ENCODE measurements around the gene FOXL2. TPM values are rescaled to one million over a fixed set of nuclear protein-coding genes. Genes with fewer than 3 reads are reported as not detected.

FOXL2 gene
- total and polyA plus RNA-seq, 10 of the 15 experiments (the other 5 are each of a cell fraction or from before 2014, with no cell fraction given) = not detected

DNA sequence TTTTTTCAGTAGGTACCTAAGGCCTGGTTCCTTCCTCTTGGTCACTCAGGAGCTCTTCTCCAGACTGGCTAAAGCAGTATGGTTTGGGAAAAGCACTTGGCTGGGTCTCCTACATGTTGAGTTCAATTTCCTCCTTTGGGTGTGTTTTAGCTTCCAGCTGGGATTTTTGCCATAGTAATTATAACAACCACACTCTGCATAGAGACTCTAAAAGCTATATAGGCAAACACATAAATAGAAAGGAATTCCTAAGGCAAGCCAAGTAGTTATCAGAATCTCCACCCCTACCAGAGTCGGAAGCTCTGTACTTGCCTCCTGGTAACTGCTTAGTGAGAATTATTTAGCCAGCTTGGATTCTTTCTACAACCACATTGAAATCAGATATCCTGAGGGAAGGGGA, 48.6 kb downstream of the FOXL2 start:
- H3K9me3 ChIP-seq (replicated peaks; ENCODE audit: control insufficient read depth, insufficient read depth, low read length) = no peaks in the 10 kb centered on the region
- WGBS (ENCODE audit: insufficient coverage, insufficient replicate concordance, low lambda C conversion rate, missing lambda C conversion rate) = 39% methylated on average over 1 of the region's 1 CpG
- ChIA-PET SMC1A (ENCODE audit: uncharacterized antibody, unreplicated experiment) (interaction anchor here (0.6 to 1.1 kb wide), 4 partner anchors 10 to 1759 kb away, joined by 3 to 4 read pairs (median 4); no protein-coding TSS in a partner anchor), POLR2A (interaction anchor here (0.6 kb wide), 1 partner anchor 179 kb away, joined by 6 read pairs; no protein-coding TSS in a partner anchor), RAD21 (ENCODE audit: unreplicated experiment) (no interaction called here), CTCF (interaction anchor here (0.7 to 3.4 kb wide), 5 partner anchors 10 to 393 kb away, joined by 3 to 12 read pairs (median 3); partner anchors contain the start of gene CEP70)
- FAIRE-seq = no peak
- BruUV-seq (replicated peaks) = no TSS peak
- no peaks in the 10 kb centered on the region for H3K4me1 ChIP-seq (ENCODE audit: control insufficient read depth, insufficient read depth, low read length)
- in situ Hi-C loops (cut with MboI) (no loop called here), intact Hi-C loops (cut with micrococcal nuclease; ENCODE audit: unreplicated experiment) (no loop called here)
- no peak for ATAC-seq
- no peaks in the 10 kb centered on the region for H4K20me1 ChIP-seq (ENCODE audit: control insufficient read depth, insufficient read depth)
- no peak overlapping the region for H3K4me2 ChIP-seq (ENCODE audit: control insufficient read depth, insufficient read depth)
- TF ChIP-seq, protein P1, sequence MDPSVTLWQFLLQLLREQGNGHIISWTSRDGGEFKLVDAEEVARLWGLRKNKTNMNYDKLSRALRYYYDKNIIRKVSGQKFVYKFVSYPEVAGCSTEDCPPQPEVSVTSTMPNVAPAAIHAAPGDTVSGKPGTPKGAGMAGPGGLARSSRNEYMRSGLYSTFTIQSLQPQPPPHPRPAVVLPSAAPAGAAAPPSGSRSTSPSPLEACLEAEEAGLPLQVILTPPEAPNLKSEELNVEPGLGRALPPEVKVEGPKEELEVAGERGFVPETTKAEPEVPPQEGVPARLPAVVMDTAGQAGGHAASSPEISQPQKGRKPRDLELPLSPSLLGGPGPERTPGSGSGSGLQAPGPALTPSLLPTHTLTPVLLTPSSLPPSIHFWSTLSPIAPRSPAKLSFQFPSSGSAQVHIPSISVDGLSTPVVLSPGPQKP (IDR thresholded peaks at IDR 0.05; ENCODE audit: low read depth, low read length) = no peak
- TF ChIP-seq YY1 (IDR thresholded peaks at IDR 0.05; ENCODE audit: low read depth, low read length) = no peak
- TF ChIP-seq STAT1 (conservative IDR thresholded peaks at IDR 0.05) = no peak
- TF ChIP-seq ATF7 (IDR thresholded peaks at IDR 0.05; ENCODE audit: low read depth) = no peak
- TF ChIP-seq NRF1 (conservative IDR thresholded peaks at IDR 0.05; ENCODE audit: low read depth, low read length) = no peak
- TF ChIP-seq ZZZ3 (IDR thresholded peaks at IDR 0.05; ENCODE audit: control insufficient read depth, insufficient read length, low read depth) = no peak
- TF ChIP-seq TAF1 (IDR thresholded peaks at IDR 0.05; ENCODE audit: borderline replicate concordance, low read depth, low read length) = no peak
- no peak for TF ChIP-seq HCFC1 (IDR thresholded peaks at IDR 0.05; ENCODE audit: low read length)
- TF ChIP-seq POLR2A (IDR thresholded peaks at IDR 0.05; ENCODE audit: low read depth, low read length) = no peak
- no peak for TF ChIP-seq RELA (IDR thresholded peaks at IDR 0.05; ENCODE audit: borderline replicate concordance, partially characterized antibody)
- TF ChIP-seq FOS (IDR thresholded peaks at IDR 0.05; ENCODE audit: borderline replicate concordance, extremely low read depth, insufficient read length) = no peak
- no peak for TF ChIP-seq KAT2A (conservative IDR thresholded peaks at IDR 0.05; ENCODE audit: control insufficient read depth, low read depth, low read length)
- no peaks in the 10 kb centered on the region for H3K36me3 ChIP-seq (ENCODE audit: control insufficient read depth in 2 of 2, insufficient read depth in 2 of 2, low read length in 1 of 2)
- H2AFZ ChIP-seq (ENCODE audit: control insufficient read depth, low read depth, low read length) = no peak overlapping the region
- H3K79me2 ChIP-seq (ENCODE audit: control insufficient read depth, insufficient read depth, low read length) = no peaks in the 10 kb centered on the region
- DNase-seq (ENCODE audit: low read depth, low spot score) = no peak
- H3K27ac ChIP-seq (ENCODE audit: control insufficient read depth, insufficient read depth) = no peak overlapping the region
- no peaks in the 10 kb centered on the region; a peak in 2 of 4 replicates for H3K27me3 ChIP-seq (replicated peaks in 1 of 2; ENCODE audit: control insufficient read depth in 2 of 2, insufficient read depth in 2 of 2, low read length in 1 of 2)
- no peak overlapping the region for H3K9ac ChIP-seq (ENCODE audit: control insufficient read depth, insufficient read depth, low read length)
- H3K4me3 ChIP-seq = no peak overlapping the region

Other genes starting within 250 kb of the FOXL2 start
- gene PIK3CB, start 112.2 kb downstream of the FOXL2 start, total RNA-seq (2014; rRNA removed) = 7.7 and 9.5 TPM in 2 replicates
- gene PIK3CB, start 112.2 kb downstream of the FOXL2 start, total RNA-seq (2014; rRNA removed; fragmentation: Illumina TruSeq; extraction: Trizol) = 6.3 and 6.6 TPM in 2 replicates
- 13.5 and 18.4 TPM in 2 replicates for gene PIK3CB, start 112.2 kb downstream of the FOXL2 start, total RNA-seq (2021)
- 11.6 and 12.9 TPM in 2 replicates for gene PIK3CB, start 112.2 kb downstream of the FOXL2 start, polyA plus RNA-seq (2011; rRNA removed)
- 17.3 and 22.3 TPM in 2 replicates for gene PIK3CB, start 112.2 kb downstream of the FOXL2 start, polyA plus RNA-seq (2014; fragmentation: Illumina TruSeq; extraction: Trizol)
- gene PIK3CB, start 112.2 kb downstream of the FOXL2 start, polyA plus RNA-seq (2014; fragmentation: Nextera tagmentation; extraction: Ambion mirVana) = 1 to 10 TPM; 5.0 to 5.5 TPM
- gene PIK3CB, start 112.2 kb downstream of the FOXL2 start, polyA plus RNA-seq (2014; rRNA removed) = 9.3 and 10.5 TPM in 2 replicates
- 10 to 100 TPM; 13.5 to 17.0 TPM for gene PIK3CB, start 112.2 kb downstream of the FOXL2 start, polyA plus RNA-seq (2016; fragmentation: Nextera tagmentation; extraction: Ambion mirVana)
- not detected in 2 replicates for gene FOXL2NB, start 80 bp upstream of the FOXL2 start, total RNA-seq (2014; rRNA removed)
- gene FOXL2NB, start 80 bp upstream of the FOXL2 start, total RNA-seq (2014; rRNA removed; fragmentation: Illumina TruSeq; extraction: Trizol) = not detected in 2 replicates
- 0.05 TPM in 1 of 2 replicates, not detected in the other for gene FOXL2NB, start 80 bp upstream of the FOXL2 start, total RNA-seq (2021)
- not detected in 2 replicates for gene FOXL2NB, start 80 bp upstream of the FOXL2 start, polyA plus RNA-seq (2011; rRNA removed)
- gene FOXL2NB, start 80 bp upstream of the FOXL2 start, polyA plus RNA-seq (2014; fragmentation: Illumina TruSeq; extraction: Trizol) = not detected in 2 replicates
- gene FOXL2NB, start 80 bp upstream of the FOXL2 start, polyA plus RNA-seq (2014; fragmentation: Nextera tagmentation; extraction: Ambion mirVana) = not detected
- not detected in 2 replicates for gene FOXL2NB, start 80 bp upstream of the FOXL2 start, polyA plus RNA-seq (2014; rRNA removed)
- gene FOXL2NB, start 80 bp upstream of the FOXL2 start, polyA plus RNA-seq (2016; fragmentation: Nextera tagmentation; extraction: Ambion mirVana) = not detected
- not detected in 2 replicates for gene PRR23A, start 59.1 kb upstream of the FOXL2 start, total RNA-seq (2014; rRNA removed)
- gene PRR23A, start 59.1 kb upstream of the FOXL2 start, total RNA-seq (2014; rRNA removed; fragmentation: Illumina TruSeq; extraction: Trizol) = not detected in 2 replicates
- not detected in 2 replicates for gene PRR23A, start 59.1 kb upstream of the FOXL2 start, total RNA-seq (2021)
- gene PRR23A, start 59.1 kb upstream of the FOXL2 start, polyA plus RNA-seq (2011; rRNA removed) = not detected in 2 replicates
- not detected in 2 replicates for gene PRR23A, start 59.1 kb upstream of the FOXL2 start, polyA plus RNA-seq (2014; fragmentation: Illumina TruSeq; extraction: Trizol)
- not detected for gene PRR23A, start 59.1 kb upstream of the FOXL2 start, polyA plus RNA-seq (2014; fragmentation: Nextera tagmentation; extraction: Ambion mirVana)
- gene PRR23A, start 59.1 kb upstream of the FOXL2 start, polyA plus RNA-seq (2014; rRNA removed) = not detected in 2 replicates
- gene PRR23A, start 59.1 kb upstream of the FOXL2 start, polyA plus RNA-seq (2016; fragmentation: Nextera tagmentation; extraction: Ambion mirVana) = not detected
- not detected in 2 replicates for gene PRR23B, start 73.8 kb upstream of the FOXL2 start, total RNA-seq (2014; rRNA removed)
- gene PRR23B, start 73.8 kb upstream of the FOXL2 start, total RNA-seq (2014; rRNA removed; fragmentation: Illumina TruSeq; extraction: Trizol) = not detected in 2 replicates
- not detected in 2 replicates for gene PRR23B, start 73.8 kb upstream of the FOXL2 start, total RNA-seq (2021)
- not detected in 2 replicates for gene PRR23B, start 73.8 kb upstream of the FOXL2 start, polyA plus RNA-seq (2011; rRNA removed)
- gene PRR23B, start 73.8 kb upstream of the FOXL2 start, polyA plus RNA-seq (2014; fragmentation: Illumina TruSeq; extraction: Trizol) = not detected in 2 replicates
- gene PRR23B, start 73.8 kb upstream of the FOXL2 start, polyA plus RNA-seq (2014; fragmentation: Nextera tagmentation; extraction: Ambion mirVana) = not detected
- not detected in 2 replicates for gene PRR23B, start 73.8 kb upstream of the FOXL2 start, polyA plus RNA-seq (2014; rRNA removed)
- gene PRR23B, start 73.8 kb upstream of the FOXL2 start, polyA plus RNA-seq (2016; fragmentation: Nextera tagmentation; extraction: Ambion mirVana) = not detected
- gene PRR23C, start 97.8 kb upstream of the FOXL2 start, total RNA-seq (2014; rRNA removed) = not detected in 2 replicates
- gene PRR23C, start 97.8 kb upstream of the FOXL2 start, total RNA-seq (2014; rRNA removed; fragmentation: Illumina TruSeq; extraction: Trizol) = not detected in 2 replicates
- gene PRR23C, start 97.8 kb upstream of the FOXL2 start, total RNA-seq (2021) = not detected in 2 replicates
- not detected in 2 replicates for gene PRR23C, start 97.8 kb upstream of the FOXL2 start, polyA plus RNA-seq (2011; rRNA removed)
- not detected in 2 replicates for gene PRR23C, start 97.8 kb upstream of the FOXL2 start, polyA plus RNA-seq (2014; fragmentation: Illumina TruSeq; extraction: Trizol)
- gene PRR23C, start 97.8 kb upstream of the FOXL2 start, polyA plus RNA-seq (2014; fragmentation: Nextera tagmentation; extraction: Ambion mirVana) = not detected
- not detected in 2 replicates for gene PRR23C, start 97.8 kb upstream of the FOXL2 start, polyA plus RNA-seq (2014; rRNA removed)
- not detected for gene PRR23C, start 97.8 kb upstream of the FOXL2 start, polyA plus RNA-seq (2016; fragmentation: Nextera tagmentation; extraction: Ambion mirVana)